B cell (primary cell): Measurements from ENCODE around the gene NYNRIN. TPM values are rescaled to one million over a fixed set of nuclear protein-coding genes. Genes with fewer than 3 reads are reported as not detected.

Experiments
- ATAC-seq: fragments of 200-7000 bp; cut with Tn5 transposase; one replicate; pipeline ENCODE4 v1.10.0; 2021; ENCODE audit warnings: low read depth, mild to moderate bottlenecking, moderate number of reproducible peaks, moderate library complexity
- CTCF ChIA-PET: fragments of 350-600 bp; sonication (Branson Sonifier 250); formaldehyde crosslinking; loops from one replicate; lab custom pipeline; 2021; ENCODE audit warnings: antibody characterized with exemption, inconsistent platforms; lab: Charles Lee
- POLR2A ChIA-PET: fragments of 350-600 bp; sonication (Branson Sonifier 250); formaldehyde crosslinking; loops from one replicate; lab custom pipeline; 2021; ENCODE audit warnings: antibody characterized with exemption; lab: Charles Lee
- DNase-seq: peaks from one replicate; pipeline ENCODE4 v3.0.0; 2013
- H2AFZ ChIP-seq: 2 replicates; pipeline ENCODE4 v1.6.1; 2012; ENCODE audit warnings: mild to moderate bottlenecking, low read depth, low read length; ENCODE audit not compliant: insufficient read depth, poor library complexity, severe bottlenecking
- H3K27ac ChIP-seq, 2 donors: 1 replicate in 1 of 2; 2 replicates in 1 of 2; pipeline ENCODE4 v1.5.1; 2012 to 2013; ENCODE audit warnings: low read length in 2 of 2, mild to moderate bottlenecking in 2 of 2, moderate library complexity in 1 of 2
- H3K27me3 ChIP-seq, 4 experiments: fragments of 200-600 bp in 1 of 4; sonication (generic) in 1 of 4; replicated peaks in 1 of 4; 1 replicate in 2 of 4; 2 replicates in 2 of 4; pipeline versions ENCODE4 v1.6.1 to v1.7.0; 2013 to 2016; ENCODE audit warnings: low read length in 3 of 4, mild to moderate bottlenecking in 2 of 4, mixed read lengths in 1 of 4, moderate library complexity in 1 of 4; ENCODE audit not compliant: insufficient read depth in 4 of 4, control insufficient read depth in 3 of 4; ENCODE audit errors: control extremely low read depth in 1 of 4
- H3K36me3 ChIP-seq, 2 experiments: replicated peaks in 1 of 2; 1 replicate in 1 of 2; 2 replicates in 1 of 2; pipeline versions ENCODE4 v1.6.1 to v1.7.1; 2013; ENCODE audit warnings: low read length in 1 of 2; ENCODE audit not compliant: insufficient read depth in 2 of 2, control insufficient read depth in 1 of 2; ENCODE audit errors: control extremely low read depth in 1 of 2, extremely low read depth in 1 of 2
- H3K4me1 ChIP-seq, 2 donors: fragments of 200-600 bp in 1 of 2; sonication (generic) in 1 of 2; 1 replicate in 1 of 2; 2 replicates in 1 of 2; pipeline versions ENCODE4 v1.5.1 to v1.6.1; 2013 to 2017; ENCODE audit warnings: low read length in 2 of 2; ENCODE audit not compliant: control insufficient read depth in 2 of 2, insufficient read depth in 2 of 2
- H3K4me2 ChIP-seq: replicated peaks from 2 replicates; pipeline ENCODE3; 2012; ENCODE audit warnings: mild to moderate bottlenecking, low read depth, low read length; ENCODE audit not compliant: poor library complexity, severe bottlenecking
- H3K4me3 ChIP-seq, 5 experiments: fragments of 200-600 bp in 1 of 5; sonication (generic) in 1 of 5; 1 replicate in 3 of 5; 2 replicates in 2 of 5; pipeline versions ENCODE4 v1.5.1 to v1.7.0; 2011 to 2016; ENCODE audit warnings: low read length in 4 of 5, mild to moderate bottlenecking in 4 of 5, low read depth in 2 of 5, control low read depth in 1 of 5, moderate library complexity in 1 of 5; ENCODE audit not compliant: insufficient read depth in 1 of 5; ENCODE audit errors: control extremely low read depth in 1 of 5, extremely low read depth in 1 of 5
- H3K79me2 ChIP-seq: fragments of 200-600 bp; sonication (generic); one replicate; pipeline ENCODE4 v1.6.0; 2016; ENCODE audit warnings: low read length; ENCODE audit not compliant: control insufficient read depth, insufficient read depth
- H3K9ac ChIP-seq: fragments of 200-600 bp; sonication (generic); 2 replicates; pipeline ENCODE4 v1.6.1; 2017; ENCODE audit warnings: mild to moderate bottlenecking, low read length, moderate library complexity
- H3K9me3 ChIP-seq, 3 donors: one replicate each; pipeline versions ENCODE4 v1.6.1 to v1.7.1; 2013; ENCODE audit warnings: low read length in 2 of 3; ENCODE audit not compliant: control insufficient read depth in 2 of 3, insufficient read depth in 1 of 3; ENCODE audit errors: control extremely low read depth in 1 of 3
- H4K20me1 ChIP-seq: 2 replicates; pipeline ENCODE4 v1.6.0; 2012; ENCODE audit warnings: mild to moderate bottlenecking, low read length; ENCODE audit not compliant: insufficient read depth, control insufficient read depth, poor library complexity, severe bottlenecking
- H3K27ac Mint-ChIP-seq: one replicate; pipeline ENCODE4 v1.8.0; 2021; ENCODE audit warnings: mixed read lengths
- H3K27me3 Mint-ChIP-seq: one replicate; pipeline ENCODE4 v1.8.0; 2021; ENCODE audit warnings: mixed read lengths
- H3K4me1 Mint-ChIP-seq: one replicate; pipeline ENCODE4 v1.8.0; 2021; ENCODE audit warnings: mixed read lengths
- H3K4me3 Mint-ChIP-seq: one replicate; pipeline ENCODE4 v1.8.0; 2021; ENCODE audit warnings: mixed read lengths
- H3K9me3 Mint-ChIP-seq: one replicate; pipeline ENCODE4 v1.8.0; 2022; ENCODE audit warnings: mixed read lengths; ENCODE audit not compliant: insufficient read depth
- EZH2 ChIP-seq: IDR thresholded peaks from 2 replicates; pipeline ENCODE4 v1.6.1; 2012; ENCODE audit warnings: borderline replicate concordance, low read depth, mild to moderate bottlenecking, moderate library complexity, low read length; ENCODE audit not compliant: insufficient read depth, poor library complexity, severe bottlenecking
- WGBS: methylation state at CpG from one replicate; pipeline ENCODE4 v1.1.5; 2013; ENCODE audit warnings: missing lambda C conversion rate; ENCODE audit not compliant: insufficient coverage; 5-methylcytosine and 5-hydroxymethylcytosine counted together
- intact Hi-C: fragments of 100-400 bp; cut with micrococcal nuclease; formaldehyde crosslinking; loops from one replicate; pipeline ENCODE4 v1.10.0; 2022
- polyA plus RNA-seq: library from polyadenylated mRNA; depleted of rRNA; stranded (reverse); fragments of >200 nt; gene quantifications from 2 replicates; pipeline ENCODE4 v1.2.3, GENCODE V29; 2012
- total RNA-seq, 2 donors: library from RNA; stranded (reverse); fragments of 120-200 nt in 1 of 2; gene quantifications; 1 replicate in 1 of 2; 2 replicates in 1 of 2; pipeline versions ENCODE4 v1.2.3 to v1.2.4, GENCODE V29; 2013 to 2022
- TF ChIP-seq, protein P1 (sequence below): fragments of 200-600 bp; IDR thresholded peaks from one replicate; pipeline ENCODE4 v1.8.0; 2022; ENCODE audit warnings: antibody characterized with exemption, mild to moderate bottlenecking

The NYNRIN gene
- total and polyA plus RNA-seq, 2 donors (not counting 1 experiment from before 2014, with no cell fraction given), result 0.04 to 0.34 TPM

DNA sequence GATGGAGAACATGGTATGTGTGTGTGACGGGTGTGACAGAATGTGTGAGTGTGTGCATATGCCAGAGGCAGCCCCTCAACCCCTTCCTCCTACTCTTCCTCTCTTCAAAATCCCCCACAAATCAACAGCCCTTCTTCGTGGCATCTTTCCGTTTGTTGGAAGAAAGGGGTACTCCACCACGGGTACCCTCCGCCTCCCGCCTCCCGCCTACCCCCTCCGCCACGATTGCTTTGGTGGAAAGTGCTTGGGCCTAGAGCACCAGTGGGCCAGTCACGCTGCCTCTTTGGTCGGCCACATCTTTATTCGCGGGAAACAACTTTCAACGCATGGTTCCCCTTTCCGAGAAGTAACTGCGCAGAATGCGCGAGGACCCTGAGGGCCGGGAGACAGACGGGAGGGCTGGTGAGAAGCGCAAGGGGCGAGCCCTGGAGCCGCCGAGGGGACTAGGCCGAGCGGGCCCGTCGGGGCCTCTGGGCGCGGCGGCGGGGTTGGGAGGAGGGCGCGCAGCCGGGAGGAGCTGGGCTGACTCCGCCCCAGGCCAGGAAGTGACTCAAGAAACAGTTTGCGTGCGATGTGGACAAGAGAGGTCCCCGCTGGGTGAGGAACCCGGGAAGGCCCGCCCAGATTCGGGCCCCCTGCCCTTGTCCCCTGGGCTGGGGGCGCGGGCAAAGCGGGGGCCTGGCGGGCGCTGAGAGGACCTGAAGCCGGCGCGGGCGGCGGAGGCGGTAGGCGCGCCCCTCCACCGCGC lies 30.8 kb downstream of the NYNRIN start, which contains the start of the genes CBLN3 and KHNYN:
Gene CBLN3 (minus strand): TSS at position 274 of the 748 bp plus-strand sequence. CDS start 614 bp downstream, outside the sequence.
Gene KHNYN (plus strand): TSS at position 560 of the 748 bp plus-strand sequence. CDS start 777 bp downstream, outside the sequence.
- WGBS, result 3% methylated on average over 54 of the region's 57 CpGs
- ATAC-seq (peak; percentile 76), DNase-seq (peak; percentile 92)
- Histone ChIP-seq H3K79me2 (peaks cover 42% of the 10 kb centered on the region), H3K27me3 (no peaks in the 10 kb centered on the region), H4K20me1 (peaks cover 25% of the 10 kb centered on the region), H3K9me3 (no peaks in the 10 kb centered on the region), H3K9ac (peak within 1 kb of the TSS; percentile 98), H3K4me1 (peaks cover 22 to 35% of the 10 kb centered on the region in 2 donors), H2AFZ (peak within 1 kb of the TSS; percentile 80), H3K4me3 (peak within 1 kb of the TSS; percentile 77 to 98 (median 96)), H3K36me3 (peaks cover 0 to 31% of the 10 kb centered on the region in 2 experiments), H3K4me2 (peak within 1 kb of the TSS; percentile 95), H3K27ac (peak within 1 kb of the TSS; percentile 98 to 99)
- no peaks in the 10 kb centered on the region for H3K9me3 Mint-ChIP-seq
- TF ChIP-seq, protein P1, sequence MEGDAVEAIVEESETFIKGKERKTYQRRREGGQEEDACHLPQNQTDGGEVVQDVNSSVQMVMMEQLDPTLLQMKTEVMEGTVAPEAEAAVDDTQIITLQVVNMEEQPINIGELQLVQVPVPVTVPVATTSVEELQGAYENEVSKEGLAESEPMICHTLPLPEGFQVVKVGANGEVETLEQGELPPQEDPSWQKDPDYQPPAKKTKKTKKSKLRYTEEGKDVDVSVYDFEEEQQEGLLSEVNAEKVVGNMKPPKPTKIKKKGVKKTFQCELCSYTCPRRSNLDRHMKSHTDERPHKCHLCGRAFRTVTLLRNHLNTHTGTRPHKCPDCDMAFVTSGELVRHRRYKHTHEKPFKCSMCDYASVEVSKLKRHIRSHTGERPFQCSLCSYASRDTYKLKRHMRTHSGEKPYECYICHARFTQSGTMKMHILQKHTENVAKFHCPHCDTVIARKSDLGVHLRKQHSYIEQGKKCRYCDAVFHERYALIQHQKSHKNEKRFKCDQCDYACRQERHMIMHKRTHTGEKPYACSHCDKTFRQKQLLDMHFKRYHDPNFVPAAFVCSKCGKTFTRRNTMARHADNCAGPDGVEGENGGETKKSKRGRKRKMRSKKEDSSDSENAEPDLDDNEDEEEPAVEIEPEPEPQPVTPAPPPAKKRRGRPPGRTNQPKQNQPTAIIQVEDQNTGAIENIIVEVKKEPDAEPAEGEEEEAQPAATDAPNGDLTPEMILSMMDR, result no peak
- no peak for TF ChIP-seq EZH2
- H3K4me3 Mint-ChIP-seq, result peak within 1 kb of the TSS; percentile 97
- peaks cover 30% of the 10 kb centered on the region for H3K4me1 Mint-ChIP-seq
- H3K27ac Mint-ChIP-seq, result peak within 1 kb of the TSS; percentile 99
- ChIA-PET POLR2A (interaction anchor here (0.5 to 3.8 kb wide), 21 partner anchors 10 to 878 kb away, joined by 3 to 78 read pairs (median 4); partner anchors contain the start of genes ADCY4, CHMP4A, DCAF11 and DHRS1), CTCF (interaction anchor here (0.8 to 17.4 kb wide), 17 partner anchors 11 to 216 kb away, joined by 3 to 650 read pairs (median 15); partner anchors contain the start of genes ADCY4, CHMP4A, CIDEB and DHRS1)
- intact Hi-C loops, result loop anchor here (1.0 to 10.0 kb wide), 4 partner anchors 17 to 1335 kb away; partner anchors contain the start of genes ACIN1, C14orf119 and CHMP4A
- no peaks in the 10 kb centered on the region for H3K27me3 Mint-ChIP-seq
